ENCODE measurements around the gene ARHGEF19.

Gene ARHGEF19

GRCh38 chr1:16178596-16179497 lies 33.6 kb downstream of the ARHGEF19 start:
- no peak for DNase-seq (ENCODE audit: low read depth)
- H3K4me3 ChIP-seq (ENCODE audit: control insufficient read depth, low read depth, low read length): no peak overlapping the region

GRCh38 chr1:16177306-16177705 lies 35.1 kb downstream of the ARHGEF19 start:
- H3K4me3 ChIP-seq (ENCODE audit: control insufficient read depth, low read depth, low read length): no peak overlapping the region
- DNase-seq (ENCODE audit: low read depth): no peak
- TF ChIP-seq CTCF (IDR thresholded peaks at IDR 0.05; ENCODE audit: control insufficient read depth, insufficient read depth, low read depth, low read length, missing control alignments): no peak

More at GRCh38 chr1:16178596-16179497, 33.6 kb downstream of the ARHGEF19 start:
- no peak for TF ChIP-seq CTCF (IDR thresholded peaks at IDR 0.05; ENCODE audit: control insufficient read depth, insufficient read depth, low read depth, low read length, missing control alignments)

GRCh38 chr1:16176653-16177052 lies 35.8 kb downstream of the ARHGEF19 start:
- DNase-seq (ENCODE audit: low read depth): no peak

GRCh38 chr1:16175610-16176553 lies 36.6 kb downstream of the ARHGEF19 start:
- peak; percentile 67 for DNase-seq (ENCODE audit: low read depth)
- H3K4me3 ChIP-seq (ENCODE audit: control insufficient read depth, low read depth, low read length): no peak overlapping the region
- TF ChIP-seq CTCF (IDR thresholded peaks at IDR 0.05; ENCODE audit: control insufficient read depth, insufficient read depth, low read depth, low read length, missing control alignments): no peak

More at GRCh38 chr1:16176653-16177052, 35.8 kb downstream of the ARHGEF19 start:
- H3K4me3 ChIP-seq (ENCODE audit: control insufficient read depth, low read depth, low read length): no peak overlapping the region
- TF ChIP-seq CTCF (IDR thresholded peaks at IDR 0.05; ENCODE audit: control insufficient read depth, insufficient read depth, low read depth, low read length, missing control alignments): no peak

GRCh38 chr1:16174886-16175598 lies 37.4 kb downstream of the ARHGEF19 start:
- no peak overlapping the region for H3K4me3 ChIP-seq (ENCODE audit: control insufficient read depth, low read depth, low read length)
- DNase-seq (ENCODE audit: low read depth): no peak
- no peak for TF ChIP-seq CTCF (IDR thresholded peaks at IDR 0.05; ENCODE audit: control insufficient read depth, insufficient read depth, low read depth, low read length, missing control alignments)
